GM18517 (cell line): Measurements from ENCODE around the gene SNX25.
"Not testable (repeated sequence)": the region's sequence is repeated elsewhere in the genome, so short reads cannot be mapped to it uniquely, and the experiment has no call there.

Source experiments
- ATAC-seq: cut with Tn5 transposase; IDR thresholded peaks from one replicate; pipeline ENCODE4 v1.9.1; 2021; ENCODE audit warnings: mild to moderate bottlenecking, moderate library complexity; ENCODE audit not compliant: unreplicated experiment

Gene SNX25

GRCh38 chr4:185258741-185259140 is 49.3 kb downstream of the SNX25 start:
- not testable (repeated sequence) for ATAC-seq

DNA sequence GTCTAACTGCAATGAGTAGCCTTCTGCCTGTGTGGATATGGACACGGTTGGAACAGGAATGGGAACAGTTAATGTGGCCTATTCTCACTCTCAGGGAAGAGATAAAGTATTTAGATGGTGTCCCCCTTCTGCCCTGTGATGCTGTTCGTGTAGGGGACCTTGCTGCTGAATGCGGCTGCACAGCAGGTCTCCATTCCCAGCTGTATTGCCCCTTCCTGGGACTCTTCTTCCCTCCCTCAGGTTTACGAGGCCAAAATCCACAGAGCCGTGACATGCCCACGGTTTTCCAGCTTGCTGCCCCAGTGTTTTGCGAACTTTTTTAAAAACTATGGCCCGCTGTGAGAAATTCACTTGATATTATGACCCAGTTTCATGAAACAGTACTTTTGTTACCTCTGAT is 50.3 kb downstream of the SNX25 start:
- no peak for ATAC-seq

DNA sequence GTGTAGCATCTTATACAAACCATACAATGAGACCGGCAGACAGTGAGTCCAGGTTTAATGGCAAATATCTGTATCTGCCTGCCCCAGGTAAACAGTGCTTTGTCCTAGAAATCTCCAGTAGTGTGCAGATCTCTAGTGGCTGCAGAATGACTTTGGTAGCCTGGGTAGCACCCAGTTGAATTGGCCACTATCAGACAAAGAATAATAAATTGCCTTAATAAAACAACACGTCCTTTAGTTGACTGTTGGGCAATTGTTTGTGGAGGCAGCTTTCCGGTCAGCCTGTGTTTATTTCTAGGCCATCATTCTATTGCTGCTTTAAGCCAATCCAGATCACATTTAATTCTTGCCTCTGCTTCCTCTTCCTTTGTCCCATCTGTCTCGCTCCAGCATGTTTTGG is 52.5 kb downstream of the SNX25 start:
- no peak for ATAC-seq

DNA sequence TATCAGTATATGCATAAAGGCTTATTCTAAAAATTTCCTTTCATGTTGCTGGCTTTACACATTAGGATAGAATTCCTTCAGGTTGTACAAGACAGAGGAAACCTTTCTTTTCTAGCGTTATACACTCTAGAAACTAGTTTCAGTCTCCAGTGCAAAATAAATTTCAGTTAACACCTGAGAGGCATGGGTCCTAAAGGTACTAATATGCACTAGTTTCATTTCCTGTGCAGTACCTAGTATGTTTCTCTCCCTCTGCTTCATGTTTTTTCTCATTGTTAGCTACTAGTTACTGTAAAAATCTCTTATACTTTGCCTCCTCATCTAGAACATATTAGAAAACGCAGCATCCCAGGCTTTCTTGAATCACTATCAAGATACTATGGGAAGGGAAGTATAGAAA is 54.0 kb downstream of the SNX25 start:
- peak; percentile 78 for ATAC-seq

DNA sequence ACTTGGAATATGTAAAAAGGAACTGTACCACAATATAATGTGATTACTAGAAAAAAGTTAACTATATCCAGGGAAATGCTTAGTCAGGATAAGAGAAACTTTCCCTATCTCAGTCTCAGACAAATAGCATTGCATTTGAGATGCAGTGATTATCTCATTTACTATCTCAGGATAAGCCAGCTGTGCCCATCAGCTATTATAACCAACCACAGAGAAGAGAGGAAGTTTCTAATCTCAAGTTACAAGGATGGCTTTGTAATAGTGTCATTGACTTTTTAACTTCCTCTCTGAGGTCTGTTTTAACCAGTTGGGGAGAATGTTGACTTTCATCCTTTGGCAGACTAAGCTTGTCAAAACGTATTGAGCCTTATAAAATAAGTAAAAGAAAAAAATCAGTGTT is 56.5 kb downstream of the SNX25 start:
- peak; percentile 76 for ATAC-seq

DNA sequence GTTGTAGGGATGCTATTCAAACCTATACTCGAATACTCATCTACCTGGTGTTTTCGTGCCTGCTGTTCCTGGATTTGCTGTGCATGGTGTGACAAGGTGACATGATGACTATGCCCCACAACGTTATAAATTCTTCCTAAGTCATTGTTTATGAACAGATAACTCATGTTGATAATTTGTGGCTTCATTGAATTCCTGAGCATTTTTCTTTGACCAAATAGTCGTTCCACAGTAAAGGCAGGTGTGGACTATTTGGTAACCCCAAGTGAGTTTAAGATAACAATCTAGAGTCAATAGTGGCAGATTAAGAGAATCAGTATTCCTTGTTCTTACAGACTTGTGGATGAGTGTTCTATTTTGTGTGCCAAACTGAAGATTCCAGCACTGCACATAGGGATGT is 59.9 kb downstream of the SNX25 start:
- no peak for ATAC-seq

- ATAC-seq, result no peak
Observed at GRCh38 chr4:185270037-185270436, 60.6 kb downstream of the SNX25 start.

DNA sequence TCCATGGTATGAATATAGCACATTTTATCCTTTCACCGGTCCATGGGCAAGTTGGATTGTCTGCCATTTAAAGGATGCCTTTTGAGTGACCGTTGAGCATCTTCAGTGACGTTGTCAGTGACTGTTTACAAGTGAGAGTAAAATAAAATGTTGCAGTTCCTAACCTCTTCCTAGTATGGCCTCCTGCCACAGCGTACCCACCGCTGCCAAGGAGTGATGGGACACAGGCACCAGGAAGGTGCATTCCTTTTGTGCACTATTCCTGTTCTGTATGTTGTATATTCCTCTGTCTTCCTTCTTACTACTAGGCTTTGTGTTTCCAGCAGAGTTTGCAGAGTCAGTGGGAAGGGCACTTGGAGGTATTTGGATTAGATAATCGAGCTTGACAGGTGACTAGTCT is 61.5 kb downstream of the SNX25 start:
- no peak for ATAC-seq

DNA sequence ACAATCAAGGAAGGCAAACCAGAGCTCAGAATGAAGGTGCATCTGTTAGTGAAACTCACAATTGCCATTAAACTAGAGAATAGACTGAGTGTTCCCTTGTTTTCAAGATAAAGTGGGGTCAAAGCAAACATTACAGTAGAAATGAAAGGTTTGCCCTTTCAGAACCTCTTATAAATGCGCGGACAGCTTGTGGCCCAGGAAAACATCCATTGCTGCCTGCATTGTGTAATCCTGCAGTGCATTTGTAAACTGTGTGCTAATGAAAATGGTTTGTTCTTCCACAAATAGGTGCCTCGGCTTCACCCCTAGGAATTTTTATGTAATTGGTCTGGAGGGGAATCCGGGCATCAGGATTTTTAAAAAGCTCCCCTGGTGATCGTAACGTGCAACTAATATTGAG is 62.8 kb downstream of the SNX25 start:
- no peak for ATAC-seq

GRCh38 chr4:185275501-185275900 is 66.1 kb downstream of the SNX25 start:
- no peak for ATAC-seq

DNA sequence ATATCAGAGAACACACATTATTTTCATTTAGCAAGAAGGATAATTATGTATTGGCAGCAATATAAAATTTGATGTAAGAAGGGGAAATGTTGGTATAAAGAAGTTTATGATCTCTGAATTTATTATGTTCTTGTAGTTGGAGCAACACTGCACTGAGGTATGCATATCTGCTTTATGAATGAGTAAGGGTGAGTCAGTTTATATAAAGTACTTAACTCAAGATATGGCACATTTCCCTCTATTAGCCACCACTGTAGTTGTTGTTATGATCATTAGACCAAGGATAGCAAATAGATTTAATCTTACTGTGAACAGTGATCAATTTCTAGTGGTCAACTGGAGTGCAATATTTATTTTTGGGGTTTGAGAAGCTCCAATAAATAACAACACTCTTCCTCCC is 66.6 kb downstream of the SNX25 start:
- no peak for ATAC-seq

GRCh38 chr4:185278716-185279115 is 69.3 kb downstream of the SNX25 start:
- no peak for ATAC-seq

GRCh38 chr4:185280608-185281007 is 71.2 kb downstream of the SNX25 start:
- peak; percentile 55 for ATAC-seq

DNA sequence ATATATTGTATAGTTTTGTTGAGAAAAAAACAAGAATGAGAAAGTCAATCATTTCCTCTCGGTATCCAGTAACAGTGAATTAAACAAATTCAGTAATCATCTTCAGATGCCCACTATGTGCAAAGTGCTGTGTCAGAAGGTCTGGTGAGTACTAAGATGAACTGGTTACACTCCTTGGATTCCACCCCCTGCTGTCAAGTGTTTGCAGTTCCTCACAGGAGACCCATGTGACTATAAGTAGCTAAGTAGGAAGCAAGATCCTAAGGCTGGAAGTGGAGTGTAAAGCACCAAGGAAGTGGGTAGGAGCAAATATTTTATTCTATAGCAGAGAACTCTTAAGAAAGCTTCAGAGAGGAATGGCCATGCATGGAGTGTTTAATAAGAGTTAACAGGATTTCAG is 73.6 kb downstream of the SNX25 start:
- no peak for ATAC-seq

GRCh38 chr4:185283723-185284122 is 74.3 kb downstream of the SNX25 start:
- no peak for ATAC-seq

GRCh38 chr4:185285632-185286393 is 76.4 kb downstream of the SNX25 start:
- no peak for ATAC-seq

DNA sequence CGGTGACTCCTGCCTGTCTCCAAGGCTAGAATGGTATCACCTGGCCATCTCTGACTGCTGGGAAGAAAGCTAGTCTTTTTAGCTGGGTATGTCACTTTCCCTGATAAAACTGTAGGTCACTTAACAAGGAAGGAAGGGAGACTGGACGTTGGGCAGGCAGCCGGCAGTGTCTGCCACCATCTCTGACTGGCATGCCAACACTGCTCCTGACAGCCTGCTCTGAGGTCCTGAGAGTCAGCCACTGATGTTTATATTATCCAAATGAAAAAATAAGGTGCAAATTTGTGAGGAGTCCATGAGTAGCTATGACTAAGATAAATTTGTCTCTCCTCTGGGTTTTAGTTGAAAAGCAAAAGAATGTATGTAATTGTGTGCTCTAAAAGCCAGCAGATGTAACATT is 77.2 kb downstream of the SNX25 start:
- no peak for ATAC-seq

- no peak for ATAC-seq
Observed at GRCh38 chr4:185287031-185287430, 77.6 kb downstream of the SNX25 start.

- no peak for ATAC-seq
Observed at GRCh38 chr4:185290018-185290607, 80.7 kb downstream of the SNX25 start.

DNA sequence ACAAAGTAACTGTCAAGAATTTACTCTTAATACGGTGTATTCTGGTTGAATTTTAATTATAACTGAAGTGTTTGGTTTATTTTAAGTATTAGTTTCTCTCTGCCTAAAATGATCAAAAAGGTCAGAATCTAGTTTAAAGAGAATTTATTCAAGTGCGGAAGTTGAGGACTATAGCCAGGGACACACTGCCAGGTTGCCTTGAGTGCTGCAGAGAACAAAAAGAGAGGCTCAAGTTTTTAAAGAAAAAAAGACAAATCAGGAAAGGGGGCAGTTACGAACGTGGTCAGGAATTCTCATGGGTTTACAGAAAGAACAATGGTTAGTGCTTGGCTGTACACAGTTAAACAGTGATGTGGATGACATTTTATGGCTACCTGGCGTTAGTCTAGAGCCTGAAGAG is 81.3 kb downstream of the SNX25 start:
- ATAC-seq, result no peak

DNA sequence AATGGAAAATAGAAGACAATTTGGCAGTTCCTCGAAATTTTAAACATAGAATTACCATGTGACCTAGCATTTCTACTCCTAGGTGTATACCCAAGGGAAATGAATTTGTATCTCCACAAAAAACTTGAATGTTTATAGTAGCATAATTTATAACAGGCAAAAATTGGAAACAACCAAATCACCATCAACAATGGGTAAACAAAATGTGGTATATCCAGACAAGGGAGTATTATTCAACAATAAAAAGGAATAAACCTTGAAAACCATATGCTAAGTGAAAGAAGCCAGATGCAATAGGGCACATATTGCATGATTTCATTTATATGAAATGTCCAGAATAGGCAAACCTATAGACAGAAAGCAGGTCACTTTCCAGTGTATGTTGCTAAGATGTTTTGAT is 83.8 kb downstream of the SNX25 start:
- no peak for ATAC-seq

- ATAC-seq, result no peak
Observed at GRCh38 chr4:185296665-185297460, 87.5 kb downstream of the SNX25 start.
